Neuronal stem cell (in vitro differentiated cells): ENCODE results near the gene NPAS2.

Source experiments
- DNase-seq: peaks from one replicate; pipeline ENCODE4 v3.0.0-alpha.2; 2013; ENCODE audit warnings: low spot score
- H2AFZ ChIP-seq: one replicate; pipeline ENCODE4 v1.6.1; 2013; ENCODE audit warnings: mild to moderate bottlenecking, low read length, inconsistent platforms
- H2AK5ac ChIP-seq: 2 replicates; pipeline ENCODE4 v1.6.1; 2013; ENCODE audit warnings: low read depth, mild to moderate bottlenecking, inconsistent platforms, low read length, moderate library complexity, mixed read lengths
- H2BK120ac ChIP-seq: 2 replicates; pipeline ENCODE4 v1.6.1; 2013; ENCODE audit warnings: low read depth, mild to moderate bottlenecking, inconsistent platforms, low read length, moderate library complexity, mixed read lengths
- H2BK12ac ChIP-seq: one replicate; pipeline ENCODE4 v1.6.1; 2013; ENCODE audit warnings: low read length, inconsistent platforms
- H2BK15ac ChIP-seq: 2 replicates; pipeline ENCODE4 v1.6.1; 2013; ENCODE audit warnings: mild to moderate bottlenecking, low read length, inconsistent platforms, mixed read lengths
- H2BK5ac ChIP-seq: one replicate; pipeline ENCODE4 v1.6.1; 2013; ENCODE audit warnings: inconsistent platforms, mild to moderate bottlenecking, low read length, moderate library complexity
- H3K14ac ChIP-seq: one replicate; pipeline ENCODE4 v1.6.1; 2013; ENCODE audit warnings: low read length, inconsistent platforms
- H3K18ac ChIP-seq: 2 replicates; pipeline ENCODE4 v1.6.1; 2013; ENCODE audit warnings: low read length, inconsistent platforms
- H3K23ac ChIP-seq: 2 replicates; pipeline ENCODE4 v1.6.1; 2013; ENCODE audit warnings: low read depth, mild to moderate bottlenecking, mixed read lengths, low read length, inconsistent platforms; ENCODE audit not compliant: poor library complexity
- H3K27ac ChIP-seq: replicated peaks from 3 replicates; pipeline ENCODE4 v1.5.1; 2013; ENCODE audit warnings: low read length, inconsistent platforms
- H3K27me3 ChIP-seq, 3 experiments: 2 replicates each; pipeline ENCODE4 v1.6.1; 2013; ENCODE audit warnings: low read length in 3 of 3, mild to moderate bottlenecking in 2 of 3, inconsistent platforms in 1 of 3, low read depth in 1 of 3, mixed read lengths in 1 of 3, moderate library complexity in 1 of 3; ENCODE audit not compliant: control insufficient read depth in 3 of 3, insufficient read depth in 3 of 3
- H3K36me3 ChIP-seq, 2 donors: replicated peaks in 1 of 2; 2 replicates each; pipeline ENCODE4 v1.6.1; 2013; ENCODE audit warnings: low read length in 2 of 2; ENCODE audit not compliant: control insufficient read depth in 2 of 2, insufficient read depth in 2 of 2
- H3K4ac ChIP-seq: 2 replicates; pipeline ENCODE4 v1.6.1; 2013; ENCODE audit warnings: inconsistent platforms, mild to moderate bottlenecking, low read length, moderate library complexity
- H3K4me1 ChIP-seq, 2 donors: 1 replicate in 1 of 2; 2 replicates in 1 of 2; pipeline ENCODE4 v1.6.1; 2013; ENCODE audit warnings: low read length in 2 of 2, low read depth in 1 of 2; ENCODE audit not compliant: control insufficient read depth in 2 of 2, insufficient read depth in 1 of 2
- H3K4me2 ChIP-seq: one replicate; pipeline ENCODE4 v1.6.1; 2013; ENCODE audit warnings: mild to moderate bottlenecking, low read length, inconsistent platforms; ENCODE audit not compliant: insufficient read depth, poor library complexity, severe bottlenecking
- H3K4me3 ChIP-seq, 2 donors: 2 replicates each; pipeline ENCODE4 v1.5.1; 2013; ENCODE audit warnings: low read length in 2 of 2, mild to moderate bottlenecking in 2 of 2, inconsistent platforms in 1 of 2, moderate library complexity in 1 of 2
- H3K79me1 ChIP-seq: one replicate; pipeline ENCODE4 v1.6.1; 2013; ENCODE audit warnings: low read depth, mild to moderate bottlenecking, inconsistent platforms, low read length, moderate library complexity
- H3K9ac ChIP-seq: one replicate; pipeline ENCODE4 v1.6.1; 2013; ENCODE audit warnings: mild to moderate bottlenecking, low read depth, low read length, inconsistent platforms; ENCODE audit not compliant: poor library complexity
- H3K9me3 ChIP-seq, 2 donors: replicated peaks in 1 of 2; 2 replicates each; pipeline versions ENCODE3 to v1.6.1; 2013; ENCODE audit warnings: low read length in 2 of 2, mild to moderate bottlenecking in 2 of 2, inconsistent platforms in 1 of 2, low read depth in 1 of 2, mixed read lengths in 1 of 2, moderate library complexity in 1 of 2; ENCODE audit not compliant: control insufficient read depth in 2 of 2, insufficient read depth in 1 of 2
- H4K8ac ChIP-seq: one replicate; pipeline ENCODE4 v1.6.1; 2013; ENCODE audit warnings: low read depth, mild to moderate bottlenecking, inconsistent platforms, low read length, moderate library complexity
- H4K91ac ChIP-seq: one replicate; pipeline ENCODE4 v1.6.1; 2013; ENCODE audit warnings: low read length, low read depth, mild to moderate bottlenecking, inconsistent platforms; ENCODE audit not compliant: poor library complexity
- WGBS, 2 donors: extraction: QIAGEN DNeasy Blood & Tissue Kit; methylation state at CpG; one replicate each; pipeline ENCODE4 v1.1.7; 2013; ENCODE audit warnings: missing lambda C conversion rate in 2 of 2, mixed read lengths in 1 of 2; ENCODE audit not compliant: insufficient read length in 2 of 2, insufficient replicate concordance in 1 of 2; ENCODE audit errors: extremely low coverage in 2 of 2; 5-methylcytosine and 5-hydroxymethylcytosine counted together

NPAS2 gene

DNA sequence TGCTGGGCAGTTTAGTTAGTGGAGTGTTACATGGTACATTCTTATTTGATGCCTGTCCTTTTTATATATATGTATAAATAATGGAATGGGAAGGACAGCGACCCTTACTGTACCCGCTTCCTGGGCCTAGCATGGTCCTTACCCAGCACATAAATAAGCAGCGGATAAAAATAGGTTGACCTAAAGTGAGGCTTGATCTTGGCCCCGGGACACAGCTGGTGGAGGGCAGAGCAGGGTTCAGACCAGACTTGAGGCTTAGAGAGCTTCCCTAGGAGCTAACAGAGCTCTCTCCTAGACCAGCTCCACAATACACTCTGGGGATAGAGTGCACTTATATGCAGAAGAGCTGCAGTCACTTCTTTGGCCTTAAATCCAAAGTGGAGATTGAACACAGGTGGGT, 135.3 kb downstream of the NPAS2 start:
- no peak overlapping the region for H2AK5ac ChIP-seq
- H3K14ac ChIP-seq, result no peak overlapping the region
- no CpG with 5 or more reads among the region's 4 CpGs for WGBS, 2 donors
- H4K91ac ChIP-seq, result no peak overlapping the region
- H3K79me1 ChIP-seq, result no peaks in the 10 kb centered on the region
- no peaks in the 10 kb centered on the region for H3K36me3 ChIP-seq
- no peaks in the 10 kb centered on the region for H3K9me3 ChIP-seq
- H2BK12ac ChIP-seq, result no peak overlapping the region
- H3K27me3 ChIP-seq, result peaks cover 0 to 3% (median 0%) of the 10 kb centered on the region in 3 experiments
- H4K8ac ChIP-seq, result no peak overlapping the region
- H3K4me1 ChIP-seq, result peaks cover 0 to 2% of the 10 kb centered on the region in 2 donors
- no peak overlapping the region for H2AFZ ChIP-seq
- no peak overlapping the region for H2BK5ac ChIP-seq
- H3K4ac ChIP-seq, result no peak overlapping the region
- no peak overlapping the region for H3K4me3 ChIP-seq
- H3K23ac ChIP-seq, result no peak overlapping the region
- no peak overlapping the region for H3K18ac ChIP-seq
- no peak for DNase-seq
- H3K9ac ChIP-seq, result no peak overlapping the region
- H3K4me2 ChIP-seq, result no peak overlapping the region
- no peak overlapping the region for H2BK15ac ChIP-seq
- H2BK120ac ChIP-seq, result no peak overlapping the region
- no peak overlapping the region for H3K27ac ChIP-seq

DNA sequence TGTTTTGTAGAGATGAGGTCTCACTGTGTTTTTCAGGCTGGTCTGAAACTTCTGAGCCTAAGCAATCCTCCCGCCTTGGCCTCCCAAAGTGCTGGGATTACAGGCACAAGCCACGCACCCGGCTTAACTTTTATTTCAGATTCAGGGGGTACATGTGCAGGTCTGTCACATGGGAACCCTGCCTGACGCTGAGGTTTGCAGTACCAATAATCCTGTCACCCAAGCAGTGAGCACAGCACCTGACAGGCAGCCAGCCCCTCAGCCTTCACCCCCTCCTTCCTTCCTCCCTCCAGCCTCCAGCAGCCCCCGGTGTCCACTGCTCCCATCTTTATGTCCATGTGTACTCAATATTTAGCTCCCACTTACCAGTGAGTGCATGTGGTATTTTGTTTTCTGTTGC, 136.1 kb downstream of the NPAS2 start:
- no peak overlapping the region for H2BK5ac ChIP-seq
- no peak overlapping the region for H2AFZ ChIP-seq
- H2BK15ac ChIP-seq, result no peak overlapping the region
- H3K79me1 ChIP-seq, result no peaks in the 10 kb centered on the region
- no peak overlapping the region for H3K14ac ChIP-seq
- H3K9me3 ChIP-seq, result no peaks in the 10 kb centered on the region
- H3K27ac ChIP-seq, result no peak overlapping the region
- peaks cover 0 to 3% (median 0%) of the 10 kb centered on the region in 3 experiments for H3K27me3 ChIP-seq
- H3K4me3 ChIP-seq, result no peak overlapping the region
- H3K4me1 ChIP-seq, result peaks cover 0 to 2% of the 10 kb centered on the region in 2 donors
- no peak overlapping the region for H3K4ac ChIP-seq
- H3K4me2 ChIP-seq, result no peak overlapping the region
- H3K36me3 ChIP-seq, result no peaks in the 10 kb centered on the region
- H4K91ac ChIP-seq, result no peak overlapping the region
- H2BK12ac ChIP-seq, result no peak overlapping the region
- H2BK120ac ChIP-seq, result no peak overlapping the region
- no peak overlapping the region for H3K23ac ChIP-seq
- no peak overlapping the region for H2AK5ac ChIP-seq
- no peak overlapping the region for H3K18ac ChIP-seq
- no peak overlapping the region for H3K9ac ChIP-seq
- H4K8ac ChIP-seq, result no peak overlapping the region
- WGBS, 2 donors, result no CpG with 5 or more reads among the region's 5 CpGs
- no peak for DNase-seq

DNA sequence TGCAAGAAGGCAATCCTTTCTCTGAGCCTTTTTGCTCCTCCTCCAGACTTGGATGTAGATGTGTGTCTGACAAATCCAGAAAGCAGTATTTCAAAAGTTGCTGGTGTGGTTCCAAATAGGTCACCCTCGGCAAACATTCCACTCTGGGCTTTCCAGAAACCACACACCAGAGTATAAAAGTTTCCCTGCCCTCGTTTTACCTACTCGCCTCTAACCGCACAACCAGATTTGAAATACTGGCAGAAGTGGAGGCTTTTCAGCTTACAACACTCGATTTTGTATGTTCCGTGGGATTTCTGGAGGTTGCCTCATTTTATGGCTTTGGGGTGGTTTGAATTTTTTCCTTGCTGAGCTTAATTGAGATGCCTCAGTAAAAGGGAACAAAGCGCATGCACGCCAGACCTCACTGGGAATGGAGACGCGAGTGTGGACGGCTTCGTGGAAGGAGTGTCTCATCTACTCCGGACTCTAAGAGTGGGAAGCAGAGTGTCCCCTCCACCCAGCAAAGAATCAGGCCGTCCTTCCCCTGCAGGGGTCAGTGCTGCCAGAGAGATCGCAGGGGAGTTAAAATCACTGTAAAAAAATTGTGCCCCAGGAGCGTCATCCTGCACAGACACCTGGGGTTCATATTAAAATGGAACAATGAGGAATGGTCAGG, 138.2 kb downstream of the NPAS2 start:
- H3K9me3 ChIP-seq, result no peaks in the 10 kb centered on the region
- no peak overlapping the region for H4K8ac ChIP-seq
- no CpG with 5 or more reads among the region's 16 CpGs for WGBS, 2 donors
- H3K14ac ChIP-seq, result no peak overlapping the region
- no peak overlapping the region for H2BK120ac ChIP-seq
- H2AFZ ChIP-seq, result no peak overlapping the region
- H4K91ac ChIP-seq, result no peak overlapping the region
- no peak overlapping the region for H2BK5ac ChIP-seq
- H3K23ac ChIP-seq, result no peak overlapping the region
- no peak overlapping the region for H2AK5ac ChIP-seq
- H3K4me2 ChIP-seq, result no peak overlapping the region
- no peak overlapping the region for H3K9ac ChIP-seq
- H3K4me3 ChIP-seq, result no peak overlapping the region
- no peak overlapping the region for H3K27ac ChIP-seq
- H2BK15ac ChIP-seq, result no peak overlapping the region
- DNase-seq, result no peak
- no peak overlapping the region for H2BK12ac ChIP-seq
- peaks cover 0 to 2% of the 10 kb centered on the region in 2 donors for H3K4me1 ChIP-seq
- no peaks in the 10 kb centered on the region for H3K36me3 ChIP-seq
- H3K4ac ChIP-seq, result no peak overlapping the region
- peaks cover 0 to 7% (median 0%) of the 10 kb centered on the region in 3 experiments for H3K27me3 ChIP-seq
- H3K18ac ChIP-seq, result no peak overlapping the region
- H3K79me1 ChIP-seq, result no peaks in the 10 kb centered on the region

DNA sequence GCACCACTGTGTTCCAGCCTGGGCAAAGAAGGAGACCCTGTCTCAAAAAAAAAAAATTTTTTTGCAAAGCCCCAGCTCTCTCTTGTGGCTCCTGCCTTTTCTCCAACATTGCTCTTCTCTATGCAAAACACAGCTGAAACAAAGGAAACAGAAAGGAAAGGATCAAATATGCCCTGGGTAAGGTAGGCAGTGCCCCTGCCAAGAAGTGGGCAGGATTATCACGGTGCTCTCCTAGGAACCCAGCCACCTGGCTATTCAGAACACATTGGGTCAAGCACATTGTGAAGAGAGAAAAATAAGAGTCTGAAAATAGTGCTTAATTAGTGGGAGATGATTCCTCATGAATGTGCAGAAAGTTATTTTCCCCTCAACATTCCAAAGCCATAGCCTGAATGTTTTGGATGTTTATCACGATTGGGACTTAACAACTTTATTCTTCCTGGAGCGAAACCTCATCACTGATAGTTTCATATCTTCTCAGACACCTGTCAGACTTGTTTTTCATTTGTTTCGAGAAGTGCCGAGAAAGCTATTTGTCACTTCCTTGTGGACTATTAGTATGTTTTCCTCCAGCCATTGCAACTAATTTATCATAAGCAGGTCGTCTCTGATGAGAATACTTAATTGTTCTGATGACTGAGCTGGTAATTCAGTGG, 139.4 kb downstream of the NPAS2 start:
- WGBS, 2 donors, result no CpG with 5 or more reads among the region's 6 CpGs

More for the DNA sequence above, 139.4 kb downstream of the NPAS2 start:
- H3K79me1 ChIP-seq, result no peaks in the 10 kb centered on the region
- no peak overlapping the region for H2BK12ac ChIP-seq
- H3K14ac ChIP-seq, result no peak overlapping the region
- no peak overlapping the region for H2AK5ac ChIP-seq
- no peaks in the 10 kb centered on the region for H3K4me1 ChIP-seq
- no peak overlapping the region for H4K91ac ChIP-seq
- H2BK15ac ChIP-seq, result no peak overlapping the region
- no peak overlapping the region for H3K27ac ChIP-seq
- H3K27me3 ChIP-seq, result peaks cover 0 to 3% (median 0%) of the 10 kb centered on the region in 3 experiments
- no peak overlapping the region for H4K8ac ChIP-seq
- no peaks in the 10 kb centered on the region for H3K36me3 ChIP-seq
- H3K9me3 ChIP-seq, result no peaks in the 10 kb centered on the region
- no peak overlapping the region for H2AFZ ChIP-seq
- DNase-seq, result no peak
- no peak overlapping the region for H3K4ac ChIP-seq
- no peak overlapping the region for H3K18ac ChIP-seq
- H3K9ac ChIP-seq, result no peak overlapping the region
- H2BK5ac ChIP-seq, result no peak overlapping the region
- no peak overlapping the region for H3K4me3 ChIP-seq
- no peak overlapping the region for H3K23ac ChIP-seq
- H2BK120ac ChIP-seq, result no peak overlapping the region
- no peak overlapping the region for H3K4me2 ChIP-seq
